Sigmoid colon (tissue), 7 donors: ENCODE measurements around the gene PNKP. TPM values are rescaled to one million over a fixed set of nuclear protein-coding genes. Genes with fewer than 3 reads are reported as not detected.

Source experiments
- DNase-seq: peaks from one replicate; pipeline ENCODE4 v3.0.0-alpha.2; 2019
- H3K27ac ChIP-seq, 4 donors: fragments of 200-600 bp; sonication (generic); one replicate each; pipeline ENCODE4 v1.5.1; 2016 to 2019; ENCODE audit warnings: mild to moderate bottlenecking in 1 of 4
- H3K27me3 ChIP-seq, 3 donors: fragments of 200-600 bp; sonication (generic); one replicate each; pipeline ENCODE4 v1.5.1; 2019; ENCODE audit warnings: mild to moderate bottlenecking in 1 of 3
- H3K36me3 ChIP-seq, 4 donors: fragments of 200-600 bp; sonication (generic); one replicate each; pipeline ENCODE4 v1.5.1; 2016 to 2019
- H3K4me1 ChIP-seq, 4 donors: fragments of 200-600 bp; sonication (generic); one replicate each; pipeline ENCODE4 v1.5.1; 2017 to 2019
- H3K4me3 ChIP-seq, 4 donors: fragments of 200-600 bp; sonication (generic); one replicate each; pipeline ENCODE4 v1.5.1; 2017 to 2019; ENCODE audit warnings: mild to moderate bottlenecking in 2 of 4, moderate library complexity in 1 of 4
- H3K9me3 ChIP-seq, 4 donors: fragments of 200-600 bp in 3 of 4; sonication (generic) in 3 of 4; one replicate each; pipeline versions ENCODE4 v1.5.1 to v1.6.1; 2013 to 2019
- EP300 ChIP-seq, 4 donors: sonication (generic); formaldehyde crosslinking; IDR thresholded peaks; one replicate each; pipeline ENCODE4 v1.6.1; 2017; ENCODE audit warnings: antibody characterized with exemption in 4 of 4
- POLR2A ChIP-seq, 2 donors: fragments of 450-650 bp; IDR thresholded peaks; one replicate each; pipeline ENCODE4 v1.6.1; 2016; ENCODE audit warnings: antibody characterized with exemption in 2 of 2, mild to moderate bottlenecking in 2 of 2, moderate library complexity in 2 of 2
- POLR2AphosphoS5 ChIP-seq, 4 donors: sonication (generic); formaldehyde crosslinking; IDR thresholded peaks; one replicate each; pipeline ENCODE4 v1.6.1; 2017; ENCODE audit warnings: antibody characterized with exemption in 4 of 4
- WGBS, 2 donors: extraction: QIAGEN DNeasy Blood & Tissue Kit; methylation state at CpG; one replicate each; pipeline ENCODE4 v1.1.7; 2013; 5-methylcytosine and 5-hydroxymethylcytosine counted together
- intact Hi-C: fragments of 100-400 bp; cut with DNase I; formaldehyde crosslinking; loops from one replicate; pipeline ENCODE4 v1.15.1; 2023
- polyA plus RNA-seq, 3 donors: library from polyadenylated mRNA; stranded (reverse); fragments of 200-250 nt; gene quantifications; one replicate each; pipeline ENCODE4 v1.2.3, GENCODE V29; 2013
- total RNA-seq, 4 donors: library from RNA; depleted of rRNA; stranded (reverse); fragments of >200 nt; gene quantifications; one replicate each; pipeline ENCODE4 v1.1.0, GENCODE V29; 2016
- TF ChIP-seq, protein P1 (sequence below), 4 experiments: fragments of 450-650 bp in 3 of 4; fragments of 200-600 bp in 1 of 4; IDR thresholded peaks; one replicate each; pipeline ENCODE4 v1.5.1; 2016 to 2019; ENCODE audit warnings: antibody characterized with exemption in 4 of 4, mild to moderate bottlenecking in 3 of 4, moderate library complexity in 2 of 4
- donor health status: healthy with polysubstance abuse.
- donor health status: Bipolar disorder and iron deficiency.
- donor health status: healthy.

Gene PNKP
- total and polyA plus RNA-seq, 7 donors, result 27.0 to 88.8 (median 34.0) TPM

DNA sequence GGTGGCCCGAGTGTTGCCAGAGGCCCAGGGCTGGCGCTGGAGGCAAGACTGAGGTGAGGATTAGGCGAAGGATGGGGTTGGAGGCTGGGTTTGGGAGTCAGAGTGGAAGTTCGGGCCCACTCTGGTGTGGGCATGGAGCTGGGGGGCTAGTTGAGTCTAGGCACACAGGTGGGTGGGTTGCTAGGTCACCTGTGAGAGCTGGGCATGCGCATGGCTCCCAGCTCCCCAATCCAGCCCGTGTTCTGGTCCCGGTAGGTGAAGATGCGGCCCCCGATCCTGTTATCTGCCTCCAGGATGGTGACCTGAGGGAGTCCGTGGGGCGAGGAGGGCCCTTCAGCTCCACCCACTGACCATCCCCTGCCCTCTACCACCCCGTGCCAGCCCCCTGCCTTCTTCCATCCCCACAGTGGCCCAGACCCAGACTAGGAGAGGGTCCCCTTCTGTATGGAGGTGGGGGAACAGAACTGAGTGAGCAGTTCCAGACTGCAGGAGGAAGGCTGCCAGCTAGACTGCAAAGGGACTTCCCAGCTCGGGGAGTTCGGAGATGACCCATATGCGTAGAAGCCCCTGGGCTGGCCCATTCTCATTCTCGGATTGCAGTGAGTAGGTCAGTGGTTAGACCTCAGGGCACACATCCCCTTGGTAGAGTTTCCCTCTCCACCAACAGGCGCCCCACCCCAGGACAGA lies 27.6 kb upstream of the PNKP start:
- H3K9me3 ChIP-seq, result no peaks in the 10 kb centered on the region
- H3K36me3 ChIP-seq, result no peaks in the 10 kb centered on the region
- peaks cover 0 to 27% (median 21%) of the 10 kb centered on the region in 4 donors for H3K4me1 ChIP-seq
- DNase-seq, result no peak
- 82 to 83% methylated on average over 17 of the region's 17 CpGs for WGBS, 2 donors
- no peak overlapping the region for H3K4me3 ChIP-seq
- H3K27ac ChIP-seq, result no peak overlapping the region
- peaks cover 6 to 26% (median 25%) of the 10 kb centered on the region in 3 donors for H3K27me3 ChIP-seq
- intact Hi-C loops, result no loop called here
- TF ChIP-seq POLR2A (IDR thresholded peaks at IDR 0.05) (no peak), EP300 (IDR thresholded peaks at IDR 0.05) (no peak), POLR2AphosphoS5 (IDR thresholded peaks at IDR 0.05) (no peak)
- TF ChIP-seq, protein P1, sequence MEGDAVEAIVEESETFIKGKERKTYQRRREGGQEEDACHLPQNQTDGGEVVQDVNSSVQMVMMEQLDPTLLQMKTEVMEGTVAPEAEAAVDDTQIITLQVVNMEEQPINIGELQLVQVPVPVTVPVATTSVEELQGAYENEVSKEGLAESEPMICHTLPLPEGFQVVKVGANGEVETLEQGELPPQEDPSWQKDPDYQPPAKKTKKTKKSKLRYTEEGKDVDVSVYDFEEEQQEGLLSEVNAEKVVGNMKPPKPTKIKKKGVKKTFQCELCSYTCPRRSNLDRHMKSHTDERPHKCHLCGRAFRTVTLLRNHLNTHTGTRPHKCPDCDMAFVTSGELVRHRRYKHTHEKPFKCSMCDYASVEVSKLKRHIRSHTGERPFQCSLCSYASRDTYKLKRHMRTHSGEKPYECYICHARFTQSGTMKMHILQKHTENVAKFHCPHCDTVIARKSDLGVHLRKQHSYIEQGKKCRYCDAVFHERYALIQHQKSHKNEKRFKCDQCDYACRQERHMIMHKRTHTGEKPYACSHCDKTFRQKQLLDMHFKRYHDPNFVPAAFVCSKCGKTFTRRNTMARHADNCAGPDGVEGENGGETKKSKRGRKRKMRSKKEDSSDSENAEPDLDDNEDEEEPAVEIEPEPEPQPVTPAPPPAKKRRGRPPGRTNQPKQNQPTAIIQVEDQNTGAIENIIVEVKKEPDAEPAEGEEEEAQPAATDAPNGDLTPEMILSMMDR (IDR thresholded peaks at IDR 0.05), result no peak

- Histone ChIP-seq H3K27ac (no peak overlapping the region), H3K4me1 (peaks cover 0 to 32% (median 25%) of the 10 kb centered on the region in 4 donors), H3K27me3 (peaks cover 6 to 35% (median 32%) of the 10 kb centered on the region in 3 donors), H3K4me3 (no peak overlapping the region), H3K9me3 (no peaks in the 10 kb centered on the region), H3K36me3 (peaks cover 0 to 2% (median 0%) of the 10 kb centered on the region in 4 donors)
- no peak for TF ChIP-seq POLR2AphosphoS5 (IDR thresholded peaks at IDR 0.05)
- TF ChIP-seq, protein P1 (IDR thresholded peaks at IDR 0.05), result no peak
- no peak for TF ChIP-seq EP300 (IDR thresholded peaks at IDR 0.05)
- TF ChIP-seq POLR2A (IDR thresholded peaks at IDR 0.05), result no peak
- WGBS, 2 donors, result 91 to 92% methylated on average over 18 of the region's 18 CpGs
- intact Hi-C loops, result no loop called here
- no peak for DNase-seq
Measured at GRCh38 chr19:49894011-49894664, 26.8 kb upstream of the PNKP start.

GRCh38 chr19:49892716-49893115 lies 25.3 kb upstream of the PNKP start:
- H3K9me3 ChIP-seq, result no peaks in the 10 kb centered on the region
- no peak overlapping the region for H3K27ac ChIP-seq
- WGBS, 2 donors, result 84 to 92% methylated on average over 1 of the region's 1 CpG
- H3K36me3 ChIP-seq, result peaks cover 0 to 15% (median 6%) of the 10 kb centered on the region in 4 donors
- H3K27me3 ChIP-seq, result peaks cover 6 to 39% (median 32%) of the 10 kb centered on the region in 3 donors
- intact Hi-C loops, result no loop called here
- TF ChIP-seq EP300 (IDR thresholded peaks at IDR 0.05) (no peak), POLR2A (IDR thresholded peaks at IDR 0.05) (no peak), POLR2AphosphoS5 (IDR thresholded peaks at IDR 0.05) (no peak)
- TF ChIP-seq, protein P1 (IDR thresholded peaks at IDR 0.05), result no peak
- no peak overlapping the region for H3K4me3 ChIP-seq
- no peak for DNase-seq
- H3K4me1 ChIP-seq, result peaks cover 0 to 27% (median 21%) of the 10 kb centered on the region in 4 donors

DNA sequence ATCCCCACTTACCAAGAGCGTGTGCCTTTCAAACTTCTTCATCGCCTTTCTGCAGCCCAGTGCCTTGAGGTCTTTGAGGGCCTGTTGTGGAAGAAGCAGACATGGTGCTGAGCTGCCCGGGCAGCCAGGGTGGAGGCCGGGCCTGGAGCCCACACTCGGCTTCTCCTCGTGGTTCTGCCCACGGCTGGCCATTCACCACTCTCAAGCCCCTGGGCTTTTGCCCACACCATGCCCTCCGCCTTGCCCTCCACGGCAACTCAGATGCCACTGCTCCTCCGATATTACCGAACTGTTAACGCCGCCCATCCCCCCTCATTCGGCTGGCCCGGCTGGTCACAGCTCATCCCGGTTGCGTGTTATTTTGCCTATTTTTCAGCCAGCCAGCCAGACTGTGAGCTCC lies 24.0 kb upstream of the PNKP start:
- peaks cover 0 to 15% (median 13%) of the 10 kb centered on the region in 4 donors for H3K4me1 ChIP-seq
- WGBS, 2 donors, result 83 to 88% methylated on average over 17 of the region's 17 CpGs

More for the DNA sequence above, 24.0 kb upstream of the PNKP start:
- Histone ChIP-seq H3K9me3 (no peaks in the 10 kb centered on the region), H3K27ac (no peak overlapping the region), H3K27me3 (peaks cover 6 to 39% (median 32%) of the 10 kb centered on the region in 3 donors), H3K4me3 (no peak overlapping the region), H3K36me3 (peaks cover 0 to 28% (median 11%) of the 10 kb centered on the region in 4 donors)
- TF ChIP-seq, protein P1 (IDR thresholded peaks at IDR 0.05), result no peak
- TF ChIP-seq POLR2AphosphoS5 (IDR thresholded peaks at IDR 0.05) (no peak), POLR2A (IDR thresholded peaks at IDR 0.05) (no peak)
- intact Hi-C loops, result no loop called here
- DNase-seq, result no peak
